ENCODE results near the gene DGKI. TPM values are rescaled to one million over a fixed set of nuclear protein-coding genes. Genes with fewer than 3 reads are reported as not detected.

The DGKI gene
- total RNA-seq, 4 donors from 2014 or later: 0.16 to 4.4 (median 2.1) TPM

- no peak for DNase-seq (ENCODE audit: low spot score)
- no peak for ATAC-seq (ENCODE audit: low FRiP score)
These were observed 451.4 kb downstream of the DGKI start for GRCh38 chr7:137395420-137395819.

GRCh38 chr7:137393570-137393969 lies 453.2 kb downstream of the DGKI start:
- no peak for DNase-seq (ENCODE audit: low spot score)
- TF ChIP-seq CTCF (IDR thresholded peaks at IDR 0.05): no peak
- ATAC-seq (ENCODE audit: low FRiP score): no peak

More at GRCh38 chr7:137395420-137395819, 451.4 kb downstream of the DGKI start:
- TF ChIP-seq CTCF (IDR thresholded peaks at IDR 0.05): no peak

GRCh38 chr7:137390076-137390475 lies 456.7 kb downstream of the DGKI start:
- ATAC-seq (ENCODE audit: low FRiP score) (no peak), DNase-seq (ENCODE audit: low spot score) (no peak)
- TF ChIP-seq CTCF (IDR thresholded peaks at IDR 0.05): no peak

DNA sequence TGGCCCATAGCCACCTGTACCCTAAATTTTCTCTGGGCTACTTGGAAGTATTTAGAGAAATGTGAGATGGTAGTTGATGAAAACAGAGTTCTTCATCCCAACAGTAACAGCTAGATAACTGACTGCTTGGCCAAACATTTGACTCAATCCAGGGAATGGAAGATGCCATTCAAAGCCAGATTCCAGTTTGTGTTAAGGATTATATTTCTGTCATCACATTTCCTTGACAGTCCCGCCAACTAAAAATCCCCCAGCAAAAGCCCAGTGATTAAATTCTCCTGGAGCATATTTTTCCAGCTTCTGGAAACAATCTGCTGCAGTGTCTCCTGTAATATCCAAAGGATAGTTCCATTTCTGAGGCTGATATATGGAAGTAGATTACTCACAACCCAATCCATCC lies 457.9 kb downstream of the DGKI start:
- DNase-seq (ENCODE audit: low spot score) (no peak), ATAC-seq (ENCODE audit: low FRiP score) (no peak)
- TF ChIP-seq CTCF (IDR thresholded peaks at IDR 0.05): no peak

GRCh38 chr7:137386966-137387365 lies 459.8 kb downstream of the DGKI start:
- no peak for DNase-seq (ENCODE audit: low spot score)
- no peak for ATAC-seq (ENCODE audit: low FRiP score)
- no peak for TF ChIP-seq CTCF (IDR thresholded peaks at IDR 0.05)

DNA sequence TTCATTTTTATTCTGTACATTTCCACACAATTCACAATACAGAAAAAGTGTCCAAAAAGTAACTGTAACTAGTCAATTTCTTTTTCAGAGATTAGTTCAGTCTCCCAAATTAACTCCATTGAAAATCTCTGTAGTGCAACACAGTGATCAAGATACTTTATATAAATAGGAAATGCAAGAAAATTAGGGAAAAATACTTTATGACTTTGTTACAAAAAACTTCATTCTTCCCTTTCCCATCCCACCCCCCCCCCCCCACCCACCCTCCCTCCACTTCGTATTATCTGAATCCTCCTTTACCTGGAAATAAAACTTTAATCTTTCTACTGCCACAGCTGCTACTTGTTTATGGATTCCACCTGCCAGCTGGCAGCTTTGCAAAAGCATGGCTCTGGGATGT lies 465.7 kb downstream of the DGKI start:
- ATAC-seq (ENCODE audit: low FRiP score): no peak
- TF ChIP-seq CTCF (IDR thresholded peaks at IDR 0.05): no peak
- no peak for DNase-seq (ENCODE audit: low spot score)

DNA sequence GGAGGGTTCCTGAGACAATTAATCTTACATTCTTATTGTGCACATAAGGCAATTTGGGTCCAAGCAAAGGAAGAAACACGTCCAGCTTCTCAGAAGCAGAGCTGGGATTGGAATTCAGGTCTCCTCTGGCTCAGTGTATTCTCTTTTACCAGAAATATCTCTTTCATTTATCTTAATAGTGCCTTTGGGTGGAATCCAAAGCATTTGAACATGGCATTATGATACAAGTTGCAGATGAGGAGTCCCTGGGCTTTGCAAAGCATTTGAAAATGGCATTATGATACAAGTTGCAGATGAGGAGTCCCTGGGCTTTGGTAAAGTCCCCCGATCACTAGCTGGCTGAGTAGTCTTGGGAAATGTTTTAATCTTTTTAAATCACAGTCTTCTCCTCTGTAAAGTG lies 473.3 kb downstream of the DGKI start:
- no peak for ATAC-seq (ENCODE audit: low FRiP score)
- TF ChIP-seq CTCF (IDR thresholded peaks at IDR 0.05): no peak
- no peak for DNase-seq (ENCODE audit: low spot score)
